H9 (cell line): ENCODE results near the gene DESI2. TPM values are rescaled to one million over a fixed set of nuclear protein-coding genes. Genes with fewer than 3 reads are reported as not detected.
A peak's percentile ranks its signal among the peaks of the same experiment; 100 is the strongest.

ENCODE experiments used
- DNase-seq: peaks from one replicate; pipeline ENCODE4 v3.0.0-alpha.2; 2017
- H2AFZ ChIP-seq: one replicate; pipeline ENCODE4 v1.6.1; 2013; ENCODE audit warnings: mild to moderate bottlenecking, low read length, control low read depth, moderate library complexity
- H2AK5ac ChIP-seq: 2 replicates; pipeline ENCODE4 v1.6.1; 2013; ENCODE audit warnings: low read length, control low read depth, mixed read lengths; ENCODE audit not compliant: insufficient read length
- H2BK120ac ChIP-seq: one replicate; pipeline ENCODE4 v1.6.1; 2013; ENCODE audit warnings: low read depth, mild to moderate bottlenecking, low read length, control low read depth, inconsistent platforms; ENCODE audit not compliant: poor library complexity, severe bottlenecking
- H2BK12ac ChIP-seq: 2 replicates; pipeline ENCODE4 v1.6.1; 2013; ENCODE audit warnings: low read length, control low read depth, mixed read lengths, low read depth; ENCODE audit not compliant: insufficient read length
- H2BK15ac ChIP-seq: 2 replicates; pipeline ENCODE4 v1.6.1; 2013; ENCODE audit warnings: low read depth, low read length, control low read depth
- H2BK20ac ChIP-seq: one replicate; pipeline ENCODE4 v1.6.1; 2013; ENCODE audit warnings: low read depth, mild to moderate bottlenecking, low read length, control low read depth, inconsistent platforms; ENCODE audit not compliant: poor library complexity, severe bottlenecking
- H2BK5ac ChIP-seq: 2 replicates; pipeline ENCODE4 v1.6.1; 2013; ENCODE audit warnings: low read length, control low read depth, mixed read lengths; ENCODE audit not compliant: insufficient read length
- H3K14ac ChIP-seq: 2 replicates; pipeline ENCODE4 v1.6.1; 2013; ENCODE audit warnings: low read length, control low read depth; ENCODE audit not compliant: insufficient read depth
- H3K18ac ChIP-seq: 2 replicates; pipeline ENCODE4 v1.6.1; 2013; ENCODE audit warnings: low read depth, mild to moderate bottlenecking, mixed read lengths, low read length, control low read depth; ENCODE audit not compliant: insufficient read length
- H3K23ac ChIP-seq: 2 replicates; pipeline ENCODE4 v1.6.1; 2013; ENCODE audit warnings: low read length, control low read depth, mixed read lengths, low read depth; ENCODE audit not compliant: insufficient read length
- H3K23me2 ChIP-seq: 2 replicates; pipeline ENCODE4 v1.6.1; 2013; ENCODE audit warnings: low read depth, mild to moderate bottlenecking, mixed read lengths, low read length, control low read depth; ENCODE audit not compliant: insufficient read length, poor library complexity, severe bottlenecking
- H3K27ac ChIP-seq: 2 replicates; pipeline ENCODE4 v1.5.1; 2013; ENCODE audit warnings: low read length, control low read depth, mixed read lengths, low read depth; ENCODE audit not compliant: insufficient read length
- H3K27me3 ChIP-seq: 2 replicates; pipeline ENCODE4 v1.6.1; 2013; ENCODE audit warnings: low read length, control low read depth, inconsistent platforms; ENCODE audit not compliant: insufficient read depth
- H3K4ac ChIP-seq: 2 replicates; pipeline ENCODE4 v1.6.1; 2013; ENCODE audit warnings: low read depth, mild to moderate bottlenecking, control low read depth, inconsistent platforms, low read length, moderate library complexity
- H3K4me1 ChIP-seq: 2 replicates; pipeline ENCODE4 v1.6.1; 2013; ENCODE audit warnings: low read length, control low read depth, inconsistent platforms; ENCODE audit not compliant: insufficient read depth
- H3K4me2 ChIP-seq: 2 replicates; pipeline ENCODE4 v1.6.1; 2013; ENCODE audit warnings: low read length, control low read depth, mixed read lengths; ENCODE audit not compliant: insufficient read length, insufficient read depth
- H3K56ac ChIP-seq: 2 replicates; pipeline ENCODE4 v1.6.1; 2013; ENCODE audit warnings: low read depth, mild to moderate bottlenecking, mixed read lengths, low read length, control low read depth; ENCODE audit not compliant: insufficient read length
- H3K79me1 ChIP-seq: 2 replicates; pipeline ENCODE4 v1.6.1; 2013; ENCODE audit warnings: low read depth, mild to moderate bottlenecking, moderate library complexity, low read length, control low read depth, inconsistent platforms; ENCODE audit not compliant: insufficient read depth, poor library complexity, severe bottlenecking
- H3K79me2 ChIP-seq: 2 replicates; pipeline ENCODE4 v1.6.1; 2013; ENCODE audit warnings: low read length, control low read depth, inconsistent platforms; ENCODE audit not compliant: insufficient read depth
- H3K9ac ChIP-seq: 2 replicates; pipeline ENCODE4 v1.6.1; 2013; ENCODE audit warnings: low read length, control low read depth, mixed read lengths; ENCODE audit not compliant: insufficient read length; ENCODE audit errors: extremely low read depth
- H3K9me3 ChIP-seq: one replicate; pipeline ENCODE4 v1.6.1; 2013; ENCODE audit warnings: low read depth, low read length, inconsistent platforms; ENCODE audit not compliant: control insufficient read depth
- H3T11ph ChIP-seq: one replicate; pipeline ENCODE4 v1.6.1; 2013; ENCODE audit warnings: mild to moderate bottlenecking, low read length, control low read depth, inconsistent platforms
- H4K20me1 ChIP-seq: one replicate; pipeline ENCODE4 v1.6.1; 2013; ENCODE audit not compliant: control insufficient read depth, insufficient read length, insufficient read depth
- H4K5ac ChIP-seq: 2 replicates; pipeline ENCODE4 v1.6.1; 2013; ENCODE audit warnings: low read depth, mild to moderate bottlenecking, mixed read lengths, low read length, control low read depth; ENCODE audit not compliant: insufficient read length
- H4K8ac ChIP-seq: replicated peaks from 2 replicates; pipeline ENCODE4 v1.6.1; 2013; ENCODE audit warnings: low read length, control low read depth, mixed read lengths, low read depth; ENCODE audit not compliant: insufficient read length
- H4K91ac ChIP-seq: 2 replicates; pipeline ENCODE4 v1.6.1; 2013; ENCODE audit warnings: low read depth, mild to moderate bottlenecking, moderate library complexity, mixed read lengths, low read length, control low read depth; ENCODE audit not compliant: insufficient read length
- H3K27ac Mint-ChIP-seq, 3 experiments: 2 replicates in 2 of 3; 3 replicates in 1 of 3; pipeline ENCODE4 v1.8.0; 2020 to 2021; ENCODE audit warnings: mixed read lengths in 3 of 3, mild to moderate bottlenecking in 1 of 3, moderate library complexity in 1 of 3
- H3K27me3 Mint-ChIP-seq: 2 replicates; pipeline ENCODE4 v1.8.0; 2021; ENCODE audit warnings: low read depth, mild to moderate bottlenecking, moderate library complexity, mixed read lengths
- H3K36me3 Mint-ChIP-seq, 3 experiments: 2 replicates in 2 of 3; 3 replicates in 1 of 3; pipeline ENCODE4 v1.8.0; 2020 to 2021; ENCODE audit warnings: low read depth in 3 of 3, mixed read lengths in 3 of 3; ENCODE audit not compliant: insufficient read depth in 1 of 3
- H3K4me1 Mint-ChIP-seq, 2 experiments: 2 replicates each; pipeline ENCODE4 v1.8.0; 2020; ENCODE audit warnings: mixed read lengths in 2 of 2
- H3K4me3 Mint-ChIP-seq, 2 experiments: 2 replicates in 1 of 2; 3 replicates in 1 of 2; pipeline ENCODE4 v1.8.0; 2020 to 2021; ENCODE audit warnings: mild to moderate bottlenecking in 2 of 2, mixed read lengths in 2 of 2, moderate library complexity in 1 of 2
- H3K9me3 Mint-ChIP-seq, 2 experiments: 2 replicates in 1 of 2; 3 replicates in 1 of 2; pipeline ENCODE4 v1.8.0; 2020; ENCODE audit warnings: mild to moderate bottlenecking in 2 of 2, mixed read lengths in 2 of 2, moderate library complexity in 1 of 2
- WGBS: extraction: QIAGEN DNeasy Blood & Tissue Kit; methylation state at CpG from one replicate; pipeline ENCODE4 v1.1.7; 2013; ENCODE audit warnings: missing lambda C conversion rate, low lambda C conversion rate, mixed read lengths; ENCODE audit not compliant: insufficient read length; ENCODE audit errors: extremely low coverage; 5-methylcytosine and 5-hydroxymethylcytosine counted together
- total RNA-seq: library from RNA; stranded (reverse); gene quantifications from 2 replicates; pipeline ENCODE4 v1.2.1, GENCODE V29; 2021
- TF ChIP-seq, protein P1 (sequence below): fragments of 200-600 bp; sonication (generic); conservative IDR thresholded peaks from 3 replicates; pipeline ENCODE4 v1.8.0; 2021; ENCODE audit warnings: antibody characterized with exemption, mild to moderate bottlenecking

The DESI2 gene
- total RNA-seq, 1 experiment from 2014 or later, result 89.9 TPM

DNA sequence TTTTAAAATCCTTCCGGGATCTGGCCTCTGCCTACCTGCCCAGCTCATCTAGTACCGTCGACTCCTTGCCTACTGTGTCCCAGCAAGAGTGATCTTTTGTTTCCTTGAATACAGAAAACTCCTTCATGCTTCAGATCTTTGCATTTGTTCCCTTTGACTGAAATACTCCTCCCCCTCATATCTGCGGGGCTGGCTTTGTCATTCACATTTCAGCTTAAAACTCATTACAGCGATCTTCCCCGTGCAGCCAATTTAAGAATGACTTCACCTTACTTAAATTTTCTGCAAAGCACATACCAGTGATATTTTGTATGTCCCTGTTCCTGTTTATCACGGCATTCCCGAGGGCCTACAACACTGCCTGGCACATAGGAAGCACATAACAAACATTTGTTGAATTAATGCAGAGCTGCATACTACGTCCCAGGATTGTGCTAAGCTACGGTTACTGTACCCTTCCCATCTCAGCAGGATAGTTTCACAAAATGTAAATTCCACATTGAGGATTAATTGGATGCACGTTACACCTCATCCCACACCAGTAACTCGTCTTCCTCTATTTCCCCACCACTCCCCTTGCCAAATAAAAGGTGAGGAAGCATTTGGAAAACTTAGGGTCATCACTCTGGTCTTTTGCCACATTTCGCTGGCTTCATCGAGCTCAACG, 837 bp upstream of the DESI2 start:
- WGBS, result no CpG with 5 or more reads among the region's 15 CpGs
- H3K4me2 ChIP-seq, result peak overlapping the region; percentile 94

More for the DNA sequence above, 837 bp upstream of the DESI2 start:
- Histone ChIP-seq H4K91ac (no peak overlapping the region), H2BK20ac (no peak overlapping the region), H3K14ac (no peak overlapping the region; the same call in 1 of the 2 replicates), H3K23me2 (peaks cover 10% of the 10 kb centered on the region), H3K79me2 (peaks cover 28% of the 10 kb centered on the region), H3K4me1 (peaks cover 11% of the 10 kb centered on the region), H4K20me1 (no peaks in the 10 kb centered on the region), H2BK5ac (no peak overlapping the region), H2AK5ac (no peak overlapping the region), H3K4ac (no peak overlapping the region), H3K9ac (peak overlapping the region; percentile 67), H2AFZ (peak overlapping the region; percentile 46), H3K27me3 (no peaks in the 10 kb centered on the region), H3K23ac (no peak overlapping the region), H3T11ph (no peak overlapping the region), H4K5ac (peak overlapping the region; percentile 26), H3K56ac (no peak overlapping the region), H2BK15ac (no peak overlapping the region), H2BK12ac (no peak overlapping the region), H3K18ac (peak overlapping the region; percentile 16), H3K9me3 (no peaks in the 10 kb centered on the region), H3K27ac (peak overlapping the region; percentile 93), H4K8ac (no peak overlapping the region), H2BK120ac (no peak overlapping the region), H3K79me1 (no peaks in the 10 kb centered on the region)
- DNase-seq, result no peak
- Mint-ChIP-seq H3K27me3 (no peaks in the 10 kb centered on the region; the same call in 1 of the 2 replicates), H3K36me3 (peaks cover 4 to 5% (median 4%) of the 10 kb centered on the region in 3 experiments; a peak in 6 of 7 replicates), H3K4me1 (peaks cover 36 to 37% of the 10 kb centered on the region in 2 experiments), H3K4me3 (peak overlapping the region; percentile 73 to 83), H3K27ac (peak overlapping the region; percentile 93 to 98 (median 96)), H3K9me3 (peaks cover 0 to 3% of the 10 kb centered on the region in 2 experiments; a peak in 2 of 5 replicates)
- TF ChIP-seq, protein P1, sequence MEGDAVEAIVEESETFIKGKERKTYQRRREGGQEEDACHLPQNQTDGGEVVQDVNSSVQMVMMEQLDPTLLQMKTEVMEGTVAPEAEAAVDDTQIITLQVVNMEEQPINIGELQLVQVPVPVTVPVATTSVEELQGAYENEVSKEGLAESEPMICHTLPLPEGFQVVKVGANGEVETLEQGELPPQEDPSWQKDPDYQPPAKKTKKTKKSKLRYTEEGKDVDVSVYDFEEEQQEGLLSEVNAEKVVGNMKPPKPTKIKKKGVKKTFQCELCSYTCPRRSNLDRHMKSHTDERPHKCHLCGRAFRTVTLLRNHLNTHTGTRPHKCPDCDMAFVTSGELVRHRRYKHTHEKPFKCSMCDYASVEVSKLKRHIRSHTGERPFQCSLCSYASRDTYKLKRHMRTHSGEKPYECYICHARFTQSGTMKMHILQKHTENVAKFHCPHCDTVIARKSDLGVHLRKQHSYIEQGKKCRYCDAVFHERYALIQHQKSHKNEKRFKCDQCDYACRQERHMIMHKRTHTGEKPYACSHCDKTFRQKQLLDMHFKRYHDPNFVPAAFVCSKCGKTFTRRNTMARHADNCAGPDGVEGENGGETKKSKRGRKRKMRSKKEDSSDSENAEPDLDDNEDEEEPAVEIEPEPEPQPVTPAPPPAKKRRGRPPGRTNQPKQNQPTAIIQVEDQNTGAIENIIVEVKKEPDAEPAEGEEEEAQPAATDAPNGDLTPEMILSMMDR, result no peak
